ENCODE data around the gene MTERF2. TPM values are rescaled to one million over a fixed set of nuclear protein-coding genes. Genes with fewer than 3 reads are reported as not detected.

Gene MTERF2
- total RNA-seq, 1 experiment from 2014 or later, result 7.0 TPM

DNA sequence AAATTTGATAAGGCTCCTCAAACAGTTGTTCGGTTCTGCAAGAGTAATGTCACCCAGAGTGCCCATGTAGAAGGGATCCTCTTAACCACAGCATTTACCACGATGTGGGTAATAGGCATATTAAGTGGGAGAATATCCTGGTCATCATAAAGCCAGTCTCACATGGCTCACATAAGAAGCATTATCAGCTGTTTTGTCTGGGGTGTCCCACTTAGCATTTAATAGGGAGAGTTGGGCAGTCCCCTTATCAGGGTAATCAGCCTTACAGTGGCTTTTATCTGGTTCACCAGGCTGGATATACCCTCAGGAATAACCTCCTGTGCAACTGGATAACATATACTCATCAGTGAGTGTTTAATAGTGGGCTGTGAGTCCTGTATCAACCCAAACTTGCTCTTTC lies 44.2 kb downstream of the MTERF2 start:
- H3K9me3 Mint-ChIP-seq, result peaks cover 53% of the 10 kb centered on the region
- TF ChIP-seq NFATC4 (CRISPR knock-in tag; IDR thresholded peaks at IDR 0.05) (no peak), IRF2 (CRISPR knock-in tag; IDR thresholded peaks at IDR 0.05; ENCODE audit: borderline replicate concordance, low read depth) (no peak), TEAD4 (CRISPR knock-in tag; IDR thresholded peaks at IDR 0.05) (no peak), KAT7 (CRISPR knock-in tag; IDR thresholded peaks at IDR 0.05; ENCODE audit: borderline replicate concordance) (no peak), JAZF1 (CRISPR knock-in tag; IDR thresholded peaks at IDR 0.05) (no peak), TP53 (CRISPR knock-in tag; IDR thresholded peaks at IDR 0.05) (no peak), MYBL2 (CRISPR knock-in tag; IDR thresholded peaks at IDR 0.05) (no peak)
- TF ChIP-seq, protein P1, sequence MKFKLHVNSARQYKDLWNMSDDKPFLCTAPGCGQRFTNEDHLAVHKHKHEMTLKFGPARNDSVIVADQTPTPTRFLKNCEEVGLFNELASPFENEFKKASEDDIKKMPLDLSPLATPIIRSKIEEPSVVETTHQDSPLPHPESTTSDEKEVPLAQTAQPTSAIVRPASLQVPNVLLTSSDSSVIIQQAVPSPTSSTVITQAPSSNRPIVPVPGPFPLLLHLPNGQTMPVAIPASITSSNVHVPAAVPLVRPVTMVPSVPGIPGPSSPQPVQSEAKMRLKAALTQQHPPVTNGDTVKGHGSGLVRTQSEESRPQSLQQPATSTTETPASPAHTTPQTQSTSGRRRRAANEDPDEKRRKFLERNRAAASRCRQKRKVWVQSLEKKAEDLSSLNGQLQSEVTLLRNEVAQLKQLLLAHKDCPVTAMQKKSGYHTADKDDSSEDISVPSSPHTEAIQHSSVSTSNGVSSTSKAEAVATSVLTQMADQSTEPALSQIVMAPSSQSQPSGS (CRISPR knock-in tag; IDR thresholded peaks at IDR 0.05; ENCODE audit: borderline replicate concordance, low read depth), result no peak
- TF ChIP-seq, protein P2, sequence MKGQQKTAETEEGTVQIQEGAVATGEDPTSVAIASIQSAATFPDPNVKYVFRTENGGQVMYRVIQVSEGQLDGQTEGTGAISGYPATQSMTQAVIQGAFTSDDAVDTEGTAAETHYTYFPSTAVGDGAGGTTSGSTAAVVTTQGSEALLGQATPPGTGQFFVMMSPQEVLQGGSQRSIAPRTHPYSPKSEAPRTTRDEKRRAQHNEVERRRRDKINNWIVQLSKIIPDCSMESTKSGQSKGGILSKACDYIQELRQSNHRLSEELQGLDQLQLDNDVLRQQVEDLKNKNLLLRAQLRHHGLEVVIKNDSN (CRISPR knock-in tag; IDR thresholded peaks at IDR 0.05), result no peak
- H3K4me1 Mint-ChIP-seq, result no peaks in the 10 kb centered on the region
- peaks cover 29% of the 10 kb centered on the region for H3K36me3 Mint-ChIP-seq
- H3K27ac Mint-ChIP-seq, result no peak overlapping the region
- ChIA-PET CTCF (no interaction called here), POLR2A (no interaction called here)
- DNase-seq (ENCODE audit: low spot score) (no peak), ATAC-seq (no peak)
- H3K4me3 Mint-ChIP-seq, result no peak overlapping the region
- peaks cover 9% of the 10 kb centered on the region for H3K27me3 Mint-ChIP-seq (ENCODE audit: low read depth)

DNA sequence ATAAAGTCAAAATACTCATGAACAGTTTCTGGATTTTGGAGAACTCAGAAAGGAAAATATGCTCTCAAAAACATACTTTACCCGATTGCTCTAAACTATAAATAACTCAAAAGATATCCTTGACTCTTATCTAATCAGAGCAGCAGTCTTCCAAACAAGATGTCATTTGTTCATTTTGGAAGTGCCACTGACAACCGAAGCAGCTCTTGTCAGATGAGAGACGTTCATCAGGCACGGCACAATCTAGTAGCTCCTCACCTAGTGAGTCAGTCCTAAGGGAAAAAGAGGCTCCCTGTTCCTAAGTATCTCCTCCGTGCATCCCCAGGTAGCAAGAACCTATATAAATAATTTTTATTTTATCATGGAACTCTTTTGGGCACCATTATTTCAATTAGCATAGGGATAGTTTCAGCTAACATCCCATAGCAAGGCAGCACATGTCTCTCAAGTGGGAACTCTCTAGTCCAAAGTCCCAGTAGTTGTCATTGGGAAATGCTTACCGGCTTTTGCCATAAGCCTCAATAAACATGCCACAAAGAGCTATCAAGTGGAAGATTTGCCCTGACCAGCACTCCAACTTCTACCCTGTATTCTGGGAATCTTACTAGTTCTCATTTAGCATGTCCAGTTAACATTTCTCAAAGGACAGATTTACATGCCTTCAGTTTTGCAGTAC lies 45.3 kb downstream of the MTERF2 start:
- H3K4me1 Mint-ChIP-seq, result no peaks in the 10 kb centered on the region
- H3K36me3 Mint-ChIP-seq, result peaks cover 20% of the 10 kb centered on the region
- TF ChIP-seq, protein P3, sequence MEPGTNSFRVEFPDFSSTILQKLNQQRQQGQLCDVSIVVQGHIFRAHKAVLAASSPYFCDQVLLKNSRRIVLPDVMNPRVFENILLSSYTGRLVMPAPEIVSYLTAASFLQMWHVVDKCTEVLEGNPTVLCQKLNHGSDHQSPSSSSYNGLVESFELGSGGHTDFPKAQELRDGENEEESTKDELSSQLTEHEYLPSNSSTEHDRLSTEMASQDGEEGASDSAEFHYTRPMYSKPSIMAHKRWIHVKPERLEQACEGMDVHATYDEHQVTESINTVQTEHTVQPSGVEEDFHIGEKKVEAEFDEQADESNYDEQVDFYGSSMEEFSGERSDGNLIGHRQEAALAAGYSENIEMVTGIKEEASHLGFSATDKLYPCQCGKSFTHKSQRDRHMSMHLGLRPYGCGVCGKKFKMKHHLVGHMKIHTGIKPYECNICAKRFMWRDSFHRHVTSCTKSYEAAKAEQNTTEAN (CRISPR knock-in tag; IDR thresholded peaks at IDR 0.05), result no peak
- TF ChIP-seq, protein P4, sequence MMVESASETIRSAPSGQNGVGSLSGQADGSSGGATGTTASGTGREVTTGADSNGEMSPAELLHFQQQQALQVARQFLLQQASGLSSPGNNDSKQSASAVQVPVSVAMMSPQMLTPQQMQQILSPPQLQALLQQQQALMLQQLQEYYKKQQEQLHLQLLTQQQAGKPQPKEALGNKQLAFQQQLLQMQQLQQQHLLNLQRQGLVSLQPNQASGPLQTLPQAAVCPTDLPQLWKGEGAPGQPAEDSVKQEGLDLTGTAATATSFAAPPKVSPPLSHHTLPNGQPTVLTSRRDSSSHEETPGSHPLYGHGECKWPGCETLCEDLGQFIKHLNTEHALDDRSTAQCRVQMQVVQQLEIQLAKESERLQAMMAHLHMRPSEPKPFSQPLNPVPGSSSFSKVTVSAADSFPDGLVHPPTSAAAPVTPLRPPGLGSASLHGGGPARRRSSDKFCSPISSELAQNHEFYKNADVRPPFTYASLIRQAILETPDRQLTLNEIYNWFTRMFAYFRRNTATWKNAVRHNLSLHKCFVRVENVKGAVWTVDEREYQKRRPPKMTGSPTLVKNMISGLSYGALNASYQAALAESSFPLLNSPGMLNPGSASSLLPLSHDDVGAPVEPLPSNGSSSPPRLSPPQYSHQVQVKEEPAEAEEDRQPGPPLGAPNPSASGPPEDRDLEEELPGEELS (CRISPR knock-in tag; IDR thresholded peaks at IDR 0.05), result no peak
- TF ChIP-seq, protein P2 (CRISPR knock-in tag; IDR thresholded peaks at IDR 0.05), result no peak
- TF ChIP-seq GTF2I (CRISPR knock-in tag; conservative IDR thresholded peaks at IDR 0.05) (no peak), ZBTB21 (CRISPR knock-in tag; IDR thresholded peaks at IDR 0.05; ENCODE audit: borderline replicate concordance) (no peak), ELF4 (CRISPR knock-in tag; IDR thresholded peaks at IDR 0.05; ENCODE audit: low read depth) (no peak), CREB1 (CRISPR knock-in tag; IDR thresholded peaks at IDR 0.05) (no peak), NR2C2 (CRISPR knock-in tag; IDR thresholded peaks at IDR 0.05) (no peak)
- TF ChIP-seq, protein P5, sequence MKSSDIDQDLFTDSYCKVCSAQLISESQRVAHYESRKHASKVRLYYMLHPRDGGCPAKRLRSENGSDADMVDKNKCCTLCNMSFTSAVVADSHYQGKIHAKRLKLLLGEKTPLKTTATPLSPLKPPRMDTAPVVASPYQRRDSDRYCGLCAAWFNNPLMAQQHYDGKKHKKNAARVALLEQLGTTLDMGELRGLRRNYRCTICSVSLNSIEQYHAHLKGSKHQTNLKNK (CRISPR knock-in tag; IDR thresholded peaks at IDR 0.05), result no peak
- TF ChIP-seq, protein P6, sequence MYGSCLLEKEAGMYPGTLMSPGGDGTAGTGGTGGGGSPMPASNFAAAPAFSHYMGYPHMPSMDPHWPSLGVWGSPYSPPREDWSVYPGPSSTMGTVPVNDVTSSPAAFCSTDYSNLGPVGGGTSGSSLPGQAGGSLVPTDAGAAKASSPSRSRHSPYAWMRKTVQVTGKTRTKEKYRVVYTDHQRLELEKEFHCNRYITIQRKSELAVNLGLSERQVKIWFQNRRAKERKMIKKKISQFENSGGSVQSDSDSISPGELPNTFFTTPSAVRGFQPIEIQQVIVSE (CRISPR knock-in tag; IDR thresholded peaks at IDR 0.05; ENCODE audit: borderline replicate concordance), result no peak
- TF ChIP-seq, protein P7, sequence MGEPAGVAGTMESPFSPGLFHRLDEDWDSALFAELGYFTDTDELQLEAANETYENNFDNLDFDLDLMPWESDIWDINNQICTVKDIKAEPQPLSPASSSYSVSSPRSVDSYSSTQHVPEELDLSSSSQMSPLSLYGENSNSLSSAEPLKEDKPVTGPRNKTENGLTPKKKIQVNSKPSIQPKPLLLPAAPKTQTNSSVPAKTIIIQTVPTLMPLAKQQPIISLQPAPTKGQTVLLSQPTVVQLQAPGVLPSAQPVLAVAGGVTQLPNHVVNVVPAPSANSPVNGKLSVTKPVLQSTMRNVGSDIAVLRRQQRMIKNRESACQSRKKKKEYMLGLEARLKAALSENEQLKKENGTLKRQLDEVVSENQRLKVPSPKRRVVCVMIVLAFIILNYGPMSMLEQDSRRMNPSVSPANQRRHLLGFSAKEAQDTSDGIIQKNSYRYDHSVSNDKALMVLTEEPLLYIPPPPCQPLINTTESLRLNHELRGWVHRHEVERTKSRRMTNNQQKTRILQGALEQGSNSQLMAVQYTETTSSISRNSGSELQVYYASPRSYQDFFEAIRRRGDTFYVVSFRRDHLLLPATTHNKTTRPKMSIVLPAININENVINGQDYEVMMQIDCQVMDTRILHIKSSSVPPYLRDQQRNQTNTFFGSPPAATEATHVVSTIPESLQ (CRISPR knock-in tag; IDR thresholded peaks at IDR 0.05), result no peak
- TF ChIP-seq, protein P8, sequence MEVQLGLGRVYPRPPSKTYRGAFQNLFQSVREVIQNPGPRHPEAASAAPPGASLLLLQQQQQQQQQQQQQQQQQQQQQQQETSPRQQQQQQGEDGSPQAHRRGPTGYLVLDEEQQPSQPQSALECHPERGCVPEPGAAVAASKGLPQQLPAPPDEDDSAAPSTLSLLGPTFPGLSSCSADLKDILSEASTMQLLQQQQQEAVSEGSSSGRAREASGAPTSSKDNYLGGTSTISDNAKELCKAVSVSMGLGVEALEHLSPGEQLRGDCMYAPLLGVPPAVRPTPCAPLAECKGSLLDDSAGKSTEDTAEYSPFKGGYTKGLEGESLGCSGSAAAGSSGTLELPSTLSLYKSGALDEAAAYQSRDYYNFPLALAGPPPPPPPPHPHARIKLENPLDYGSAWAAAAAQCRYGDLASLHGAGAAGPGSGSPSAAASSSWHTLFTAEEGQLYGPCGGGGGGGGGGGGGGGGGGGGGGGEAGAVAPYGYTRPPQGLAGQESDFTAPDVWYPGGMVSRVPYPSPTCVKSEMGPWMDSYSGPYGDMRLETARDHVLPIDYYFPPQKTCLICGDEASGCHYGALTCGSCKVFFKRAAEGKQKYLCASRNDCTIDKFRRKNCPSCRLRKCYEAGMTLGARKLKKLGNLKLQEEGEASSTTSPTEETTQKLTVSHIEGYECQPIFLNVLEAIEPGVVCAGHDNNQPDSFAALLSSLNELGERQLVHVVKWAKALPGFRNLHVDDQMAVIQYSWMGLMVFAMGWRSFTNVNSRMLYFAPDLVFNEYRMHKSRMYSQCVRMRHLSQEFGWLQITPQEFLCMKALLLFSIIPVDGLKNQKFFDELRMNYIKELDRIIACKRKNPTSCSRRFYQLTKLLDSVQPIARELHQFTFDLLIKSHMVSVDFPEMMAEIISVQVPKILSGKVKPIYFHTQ (CRISPR knock-in tag; IDR thresholded peaks at IDR 0.05), result no peak
- TF ChIP-seq, protein P9, sequence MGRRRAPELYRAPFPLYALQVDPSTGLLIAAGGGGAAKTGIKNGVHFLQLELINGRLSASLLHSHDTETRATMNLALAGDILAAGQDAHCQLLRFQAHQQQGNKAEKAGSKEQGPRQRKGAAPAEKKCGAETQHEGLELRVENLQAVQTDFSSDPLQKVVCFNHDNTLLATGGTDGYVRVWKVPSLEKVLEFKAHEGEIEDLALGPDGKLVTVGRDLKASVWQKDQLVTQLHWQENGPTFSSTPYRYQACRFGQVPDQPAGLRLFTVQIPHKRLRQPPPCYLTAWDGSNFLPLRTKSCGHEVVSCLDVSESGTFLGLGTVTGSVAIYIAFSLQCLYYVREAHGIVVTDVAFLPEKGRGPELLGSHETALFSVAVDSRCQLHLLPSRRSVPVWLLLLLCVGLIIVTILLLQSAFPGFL (CRISPR knock-in tag; IDR thresholded peaks at IDR 0.05; ENCODE audit: borderline replicate concordance), result no peak

More for the DNA sequence above, 45.3 kb downstream of the MTERF2 start:
- peaks cover 45% of the 10 kb centered on the region for H3K9me3 Mint-ChIP-seq
- H3K27me3 Mint-ChIP-seq (ENCODE audit: low read depth), result peaks cover 10% of the 10 kb centered on the region
- ATAC-seq (no peak), DNase-seq (ENCODE audit: low spot score) (no peak)
- H3K27ac Mint-ChIP-seq, result no peak overlapping the region
- H3K4me3 Mint-ChIP-seq, result no peak overlapping the region
- CTCF ChIA-PET, result no interaction called here
- POLR2A ChIA-PET, result no interaction called here
